HepG2 (cell line): Measurements from ENCODE around the gene TSTD2. TPM values are rescaled to one million over a fixed set of nuclear protein-coding genes. Genes with fewer than 3 reads are reported as not detected.

Experiments
- ATF2 ChIP-seq: sonication (generic); formaldehyde crosslinking; IDR thresholded peaks from 2 replicates; pipeline ENCODE4 v1.4.0; 2020; ENCODE audit warnings: missing genetic modification reagents
- ATF7-NPFF ChIP-seq: sonication (generic); formaldehyde crosslinking; IDR thresholded peaks from 2 replicates; pipeline ENCODE4 v1.8.1; 2023; ENCODE audit warnings: mild to moderate bottlenecking, low read depth, missing genetic modification reagents, moderate library complexity
- CREB1 ChIP-seq, 2 experiments: fragments of 450-650 bp in 1 of 2; IDR thresholded peaks; 2 replicates each; pipeline ENCODE4 v1.6.1; 2016 to 2017; ENCODE audit warnings: control low read depth in 1 of 2, mild to moderate bottlenecking in 1 of 2, missing compliant biosample characterization in 1 of 2, missing genetic modification characterization in 1 of 2
- ERF ChIP-seq: IDR thresholded peaks from 2 replicates; pipeline ENCODE4 v1.6.1; 2018; ENCODE audit warnings: missing biosample characterization, missing genetic modification reagents
- JUN ChIP-seq: sonication (generic); formaldehyde crosslinking; IDR thresholded peaks from 2 replicates; pipeline ENCODE4 v1.4.0; 2020; ENCODE audit warnings: mild to moderate bottlenecking, missing genetic modification reagents
- KDM1A ChIP-seq: IDR thresholded peaks from 2 replicates; pipeline ENCODE4 v1.6.1; 2016; ENCODE audit warnings: missing compliant biosample characterization
- KLF11 ChIP-seq: IDR thresholded peaks from 2 replicates; pipeline ENCODE4 v1.6.1; 2016; ENCODE audit warnings: missing compliant biosample characterization
- MEF2D ChIP-seq: sonication (generic); formaldehyde crosslinking; IDR thresholded peaks from 2 replicates; pipeline ENCODE4 v1.5.1; 2020; ENCODE audit warnings: mild to moderate bottlenecking, missing genetic modification reagents
- MLX ChIP-seq: IDR thresholded peaks from 2 replicates; pipeline ENCODE4 v1.6.1; 2016
- MYNN ChIP-seq: sonication (generic); formaldehyde crosslinking; IDR thresholded peaks from 2 replicates; pipeline ENCODE4 v1.4.0; 2020; ENCODE audit warnings: mild to moderate bottlenecking, low read depth, missing genetic modification reagents
- NFRKB ChIP-seq: fragments of 450-650 bp; IDR thresholded peaks from 2 replicates; pipeline ENCODE4 v1.6.1; 2017
- NR3C1 ChIP-seq: sonication (generic); formaldehyde crosslinking; IDR thresholded peaks from 2 replicates; pipeline ENCODE4 v1.4.0; 2020; ENCODE audit warnings: missing genetic modification reagents
- SMAD3 ChIP-seq: sonication (generic); formaldehyde crosslinking; IDR thresholded peaks from 2 replicates; pipeline ENCODE4 v1.4.0; 2020; ENCODE audit warnings: missing genetic modification reagents
- SSRP1 ChIP-seq: IDR thresholded peaks from 2 replicates; pipeline ENCODE4 v1.6.1; 2016; ENCODE audit warnings: control low read depth
- SUZ12 ChIP-seq: fragments of 150-350 bp; IDR thresholded peaks from 2 replicates; pipeline ENCODE4 v1.6.1; 2014; ENCODE audit warnings: low read depth, low read length
- SYNCRIP ChIP-seq: fragments of 200-400 bp; formaldehyde crosslinking; IDR thresholded peaks from 2 replicates; pipeline ENCODE4 v1.6.1; 2018; ENCODE audit warnings: mild to moderate bottlenecking, low read depth, low read length; ENCODE audit not compliant: insufficient read depth
- TBP ChIP-seq: sonication (generic); formaldehyde crosslinking; IDR thresholded peaks from 2 replicates; pipeline ENCODE4 v1.5.0; 2020; ENCODE audit warnings: missing genetic modification reagents
- TP53 ChIP-seq: sonication (generic); formaldehyde crosslinking; conservative IDR thresholded peaks from 2 replicates; pipeline ENCODE4 v1.4.0; 2020; ENCODE audit warnings: missing genetic modification reagents
- ZBTB4 ChIP-seq: sonication (generic); formaldehyde crosslinking; IDR thresholded peaks from 2 replicates; pipeline ENCODE4 v1.4.0; 2020; ENCODE audit warnings: missing genetic modification reagents, mild to moderate bottlenecking, borderline replicate concordance
- ZFP82 ChIP-seq: sonication (generic); formaldehyde crosslinking; IDR thresholded peaks from 2 replicates; pipeline ENCODE4 v1.5.1; 2020; ENCODE audit warnings: mild to moderate bottlenecking, missing genetic modification reagents, borderline replicate concordance
- ZNF138 ChIP-seq: sonication (generic); formaldehyde crosslinking; IDR thresholded peaks from 2 replicates; pipeline ENCODE4 v1.5.0; 2020; ENCODE audit warnings: mild to moderate bottlenecking, low read depth, missing genetic modification reagents
- ZNF224 ChIP-seq: sonication (generic); formaldehyde crosslinking; IDR thresholded peaks from 2 replicates; pipeline ENCODE4 v1.5.0; 2020; ENCODE audit warnings: mild to moderate bottlenecking, missing genetic modification reagents
- ZNF383 ChIP-seq: sonication (generic); formaldehyde crosslinking; IDR thresholded peaks from 2 replicates; pipeline ENCODE4 v1.4.0; 2020; ENCODE audit warnings: missing genetic modification reagents, mild to moderate bottlenecking, borderline replicate concordance
- ZNF546 ChIP-seq: sonication (generic); formaldehyde crosslinking; conservative IDR thresholded peaks from 2 replicates; pipeline ENCODE4 v1.8.1; 2023; ENCODE audit warnings: mild to moderate bottlenecking, missing genetic modification reagents
- ZNF670 ChIP-seq: sonication (generic); formaldehyde crosslinking; IDR thresholded peaks from 2 replicates; pipeline ENCODE4 v1.8.0; 2022; ENCODE audit warnings: mild to moderate bottlenecking, missing genetic modification reagents, borderline replicate concordance
- ZNF768 ChIP-seq: sonication (generic); formaldehyde crosslinking; IDR thresholded peaks from 2 replicates; pipeline ENCODE4 v1.4.0; 2020; ENCODE audit warnings: missing genetic modification reagents
- ZNF777 ChIP-seq: sonication (generic); formaldehyde crosslinking; IDR thresholded peaks from 2 replicates; pipeline ENCODE4 v1.4.0; 2020; ENCODE audit warnings: missing genetic modification reagents
- ZSCAN22 ChIP-seq: sonication (generic); formaldehyde crosslinking; IDR thresholded peaks from 2 replicates; pipeline ENCODE4 v1.4.0; 2020; ENCODE audit warnings: mild to moderate bottlenecking, missing genetic modification reagents
- polyA plus RNA-seq, 8 experiments: library from polyadenylated mRNA; depleted of rRNA in 3 of 8; stranded (reverse) in 7 of 8; unstranded in 1 of 8; fragments of >200 nt; fragmentation: Illumina TruSeq in 4 of 8; extraction: Trizol in 4 of 8; gene quantifications; 2 replicates each; pipeline versions ENCODE4 v1.2.1 to v1.2.3, GENCODE V29; 2011 to 2016; ENCODE audit warnings: low read depth in 4 of 8, missing spikeins in 1 of 8, mixed read lengths in 1 of 8; ENCODE audit not compliant: insufficient read depth in 1 of 8
- total RNA-seq, 5 experiments: library from RNA; depleted of rRNA; stranded (reverse); fragments of >200 nt; fragmentation: Illumina TruSeq; extraction: Trizol; gene quantifications; 2 replicates each; pipeline ENCODE4 v1.2.3, GENCODE V29; 2016; ENCODE audit warnings: low read depth in 1 of 5

Gene TSTD2
- total and polyA plus RNA-seq, 2 of the 13 experiments (the other 11 are each of a cell fraction or from before 2014, with no cell fraction given): 16.0 to 23.1 TPM

- no peak for TF ChIP-seq SYNCRIP
- 0 out of 2 replicates have a peak, but pooled peaks have one; percentile 45 for TF ChIP-seq MYNN (CRISPR knock-in tag)
- TF ChIP-seq ATF7-NPFF: no peak
- no peak for TF ChIP-seq SSRP1 (CRISPR knock-in tag)
- TF ChIP-seq ZNF224 (CRISPR knock-in tag): no peak
- TF ChIP-seq TBP (CRISPR knock-in tag): no peak
- 0 out of 2 replicates have a peak, but pooled peaks have one; percentile 7 for TF ChIP-seq MEF2D (CRISPR knock-in tag)
- 0 out of 2 replicates have a peak, but pooled peaks have one; percentile 9 for TF ChIP-seq KLF11 (CRISPR knock-in tag)
- 0 out of 2 replicates have a peak, but pooled peaks have one; percentile 14 for TF ChIP-seq ZNF546
- 0 out of 2 replicates have a peak, but pooled peaks have one; percentile 7 for TF ChIP-seq ZSCAN22
- TF ChIP-seq ZNF777: no peak
- no peak for TF ChIP-seq ERF
- TF ChIP-seq KDM1A (CRISPR knock-in tag): no peak
- TF ChIP-seq ZNF138 (CRISPR knock-in tag): no peak
- 0 out of 2 replicates have a peak, but pooled peaks have one; percentile 5 for TF ChIP-seq JUN
- TF ChIP-seq ZNF768: no peak
- TF ChIP-seq SUZ12: no peak
- peak; percentile 73; the same call in 1 of the 2 replicates for TF ChIP-seq ATF2 (CRISPR knock-in tag)
- no peak for TF ChIP-seq ZNF383 (CRISPR knock-in tag)
- TF ChIP-seq ZBTB4 (CRISPR knock-in tag): no peak
- peak; percentile 88 for TF ChIP-seq CREB1 (IDR thresholded peaks at IDR 0.05)
- no peak for TF ChIP-seq CREB1 (CRISPR knock-in tag; IDR thresholded peaks at IDR 0.05)
- TF ChIP-seq ZNF670 (CRISPR knock-in tag): 0 out of 2 replicates have a peak, but pooled peaks have one; percentile 41
- no peak for TF ChIP-seq SMAD3 (CRISPR knock-in tag)
- TF ChIP-seq NR3C1 (CRISPR knock-in tag): no peak
- TF ChIP-seq ZFP82: peak; percentile 65; the same call in 1 of the 2 replicates
- TF ChIP-seq MLX (CRISPR knock-in tag): no peak
- TF ChIP-seq TP53 (CRISPR knock-in tag): no peak
- no peak for TF ChIP-seq NFRKB
Measured at GRCh38 chr9:97632248-97632984, 752 bp downstream of the TSTD2 start (continued).
